Right forelimb (tissue), 1 donor: ENCODE data around the gene KCNK1.

ENCODE experiments used
- DNase-seq: peaks from one replicate; pipeline ENCODE4 v3.0.0-alpha.2; 2018

KCNK1 gene

GRCh38 chr1:233707880-233708815, 94.2 kb downstream of the KCNK1 start:
- no peak for DNase-seq

- no peak for DNase-seq
These were observed 96.1 kb downstream of the KCNK1 start for GRCh38 chr1:233710031-233710430.

GRCh38 chr1:233710507-233710906, 96.6 kb downstream of the KCNK1 start:
- DNase-seq: no peak

GRCh38 chr1:233714631-233715217, 100.8 kb downstream of the KCNK1 start:
- no peak for DNase-seq

GRCh38 chr1:233718057-233718456, 104.2 kb downstream of the KCNK1 start:
- no peak for DNase-seq

GRCh38 chr1:233719655-233720341, 105.9 kb downstream of the KCNK1 start:
- no peak for DNase-seq

GRCh38 chr1:233721004-233721595, 107.2 kb downstream of the KCNK1 start:
- DNase-seq: no peak
